K562 (cell line): Measurements from ENCODE around the gene ZNF679. TPM values are rescaled to one million over a fixed set of nuclear protein-coding genes. Genes with fewer than 3 reads are reported as not detected.

Experiments used
- DDX20 ChIP-seq: fragments of 450-650 bp; IDR thresholded peaks from 2 replicates; pipeline ENCODE4 v1.6.1; 2016; ENCODE audit warnings: missing genetic modification characterization, low read depth, mild to moderate bottlenecking, missing compliant biosample characterization, moderate library complexity
- GABPB1 ChIP-seq: sonication (generic); formaldehyde crosslinking; IDR thresholded peaks from 2 replicates; pipeline ENCODE4 v1.8.0; 2022; ENCODE audit warnings: mild to moderate bottlenecking, missing genetic modification reagents
- HCFC1 ChIP-seq: IDR thresholded peaks from 2 replicates; pipeline ENCODE4 v1.6.1; 2012; ENCODE audit warnings: low read depth, low read length, improper control_type of control experiment
- IRF2 ChIP-seq: sonication (generic); formaldehyde crosslinking; IDR thresholded peaks from 2 replicates; pipeline ENCODE4 v1.8.1; 2022; ENCODE audit warnings: mild to moderate bottlenecking, missing genetic modification reagents
- LCOR ChIP-seq: sonication (generic); formaldehyde crosslinking; IDR thresholded peaks from 2 replicates; pipeline ENCODE4 v1.8.0; 2022; ENCODE audit warnings: mild to moderate bottlenecking, missing genetic modification reagents
- RBBP5 ChIP-seq: fragments of 200-600 bp; sonication (generic); IDR thresholded peaks from 2 replicates; pipeline ENCODE4 v1.6.1; 2012; ENCODE audit warnings: borderline replicate concordance, mild to moderate bottlenecking, low read length, control low read depth, inconsistent platforms; ENCODE audit not compliant: insufficient read depth, poor library complexity, severe bottlenecking
- RBM22 ChIP-seq: fragments of 200-400 bp; formaldehyde crosslinking; IDR thresholded peaks from 2 replicates; pipeline ENCODE4 v1.6.1; 2018; ENCODE audit warnings: low read length, low read depth; ENCODE audit not compliant: poor library complexity, severe bottlenecking
- SP1 ChIP-seq: sonication (generic); formaldehyde crosslinking; IDR thresholded peaks from 2 replicates; pipeline ENCODE4 v1.8.1; 2022; ENCODE audit warnings: mild to moderate bottlenecking, missing genetic modification reagents
- TAF9B ChIP-seq: fragments of 450-650 bp; IDR thresholded peaks from 2 replicates; pipeline ENCODE4 v1.6.1; 2018; ENCODE audit warnings: mild to moderate bottlenecking; ENCODE audit not compliant: partially characterized antibody
- XRCC5 ChIP-seq: fragments of 200-400 bp; formaldehyde crosslinking; IDR thresholded peaks from 2 replicates; pipeline ENCODE4 v1.6.1; 2017; ENCODE audit warnings: low read depth, mild to moderate bottlenecking, low read length
- ZBTB1 ChIP-seq: sonication (generic); formaldehyde crosslinking; IDR thresholded peaks from 2 replicates; pipeline ENCODE4 v1.8.1; 2023; ENCODE audit warnings: missing genetic modification reagents, low read depth, mild to moderate bottlenecking, borderline replicate concordance
- ZNF124 ChIP-seq: sonication (generic); formaldehyde crosslinking; IDR thresholded peaks from 2 replicates; pipeline ENCODE4 v1.8.1; 2022; ENCODE audit warnings: missing genetic modification reagents
- ZNF184 ChIP-seq: sonication (generic); formaldehyde crosslinking; IDR thresholded peaks from 2 replicates; pipeline ENCODE4 v1.5.0; 2020; ENCODE audit warnings: missing genetic modification reagents
- ZNF507 ChIP-seq: conservative IDR thresholded peaks from 2 replicates; pipeline ENCODE4 v1.6.1; 2017; ENCODE audit warnings: missing genetic modification characterization, missing compliant biosample characterization
- ZNF584 ChIP-seq: fragments of 200-800 bp; sonication (Bioruptor generic); IDR thresholded peaks from 2 replicates; pipeline ENCODE4 v1.6.1; 2016; ENCODE audit warnings: low read depth, mild to moderate bottlenecking, missing genetic modification characterization, missing compliant biosample characterization
- polyA plus RNA-seq, 8 experiments: library from polyadenylated mRNA; depleted of rRNA in 4 of 8; stranded (reverse) in 5 of 8; unstranded in 3 of 8; fragments of >200 nt; fragmentation: Nextera tagmentation in 2 of 8; fragmentation: Illumina TruSeq in 1 of 8; extraction: Ambion mirVana in 2 of 8; extraction: Trizol in 1 of 8; gene quantifications; 2 replicates each; pipeline versions ENCODE4 v1.2.1 to v1.2.3, GENCODE V29; 2011 to 2014; ENCODE audit warnings: inconsistent platforms in 1 of 8, missing spikeins in 1 of 8
- total RNA-seq, 7 experiments: library from RNA; depleted of rRNA in 6 of 7; stranded (reverse); fragments of >200 nt in 6 of 7; fragmentation: Illumina TruSeq in 2 of 7; extraction: Trizol in 2 of 7; gene quantifications; 2 replicates each; pipeline versions ENCODE4 v1.2.1 to v1.2.3, GENCODE V29; 2011 to 2021; ENCODE audit warnings: low replicate concordance in 1 of 7
- TF ChIP-seq, protein P1 (sequence below): sonication (generic); formaldehyde crosslinking; IDR thresholded peaks from 2 replicates; pipeline ENCODE4 v1.4.0; 2020; ENCODE audit warnings: mild to moderate bottlenecking, missing genetic modification reagents
- TF ChIP-seq, protein P2 (sequence below): fragments of 450-650 bp; formaldehyde crosslinking; IDR thresholded peaks from 2 replicates; pipeline ENCODE4 v1.4.0; 2020; ENCODE audit warnings: mild to moderate bottlenecking
- TF ChIP-seq, protein P3 (sequence below), 2 experiments: fragments of 450-650 bp in 1 of 2; sonication (generic) in 1 of 2; formaldehyde crosslinking in 1 of 2; IDR thresholded peaks in 1 of 2; conservative IDR thresholded peaks in 1 of 2; 2 replicates each; pipeline versions ENCODE4 v1.6.1 to v1.8.1; 2016 to 2023; ENCODE audit warnings: mild to moderate bottlenecking in 2 of 2, moderate library complexity in 2 of 2, inconsistent platforms in 1 of 2, missing genetic modification reagents in 1 of 2
- TF ChIP-seq, protein P4 (sequence below): IDR thresholded peaks from 2 replicates; pipeline ENCODE4 v1.6.1; 2012; ENCODE audit warnings: low read depth, low read length, improper control_type of control experiment, borderline replicate concordance
- TF ChIP-seq, protein P5 (sequence below): sonication (generic); formaldehyde crosslinking; IDR thresholded peaks from 2 replicates; pipeline ENCODE4 v1.8.1; 2023; ENCODE audit warnings: mild to moderate bottlenecking, missing genetic modification reagents, moderate library complexity

Gene ZNF679
- total and polyA plus RNA-seq, 9 of the 15 experiments (the other 6 are each of a cell fraction or from before 2014, with no cell fraction given): not detected

DNA sequence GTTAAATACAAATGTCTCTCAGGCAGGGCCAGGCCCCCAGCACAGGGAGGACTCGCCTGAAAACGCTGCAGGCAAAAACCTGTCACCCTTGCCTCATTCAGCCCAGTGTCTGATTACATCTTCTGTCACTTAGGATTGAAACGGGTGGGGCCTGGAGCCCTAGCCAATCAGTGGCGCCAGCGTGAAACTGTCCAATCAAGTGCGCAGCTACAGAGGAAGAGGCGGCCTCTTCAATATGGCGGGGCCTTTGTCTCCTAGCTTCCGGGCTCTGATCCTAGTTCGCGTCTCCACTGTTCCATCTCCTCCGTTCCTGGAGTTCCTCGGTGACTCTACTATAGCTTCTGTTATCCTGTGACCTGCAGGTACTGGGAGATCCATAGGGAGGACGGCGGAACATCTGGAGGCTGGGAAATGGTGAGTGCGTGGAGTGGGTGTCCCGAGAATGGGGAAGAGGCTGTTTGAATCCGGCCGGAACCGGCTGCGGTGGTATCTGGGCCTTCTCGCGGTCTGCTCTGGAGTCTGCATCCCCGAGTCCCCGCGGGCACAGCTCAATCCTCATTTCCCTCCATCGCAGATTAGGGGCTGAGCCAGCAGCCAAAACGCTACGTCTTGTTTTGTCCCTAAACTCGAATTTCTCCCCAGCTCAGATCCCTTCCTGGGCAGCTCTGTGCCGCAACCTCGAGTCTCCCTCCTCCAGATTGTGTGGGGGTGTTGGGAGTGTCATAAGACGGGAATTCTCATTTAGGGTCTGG lies 85.6 kb downstream of the ZNF679 start, which contains the start of gene ZNF736 (continued):
- TF ChIP-seq, protein P1, sequence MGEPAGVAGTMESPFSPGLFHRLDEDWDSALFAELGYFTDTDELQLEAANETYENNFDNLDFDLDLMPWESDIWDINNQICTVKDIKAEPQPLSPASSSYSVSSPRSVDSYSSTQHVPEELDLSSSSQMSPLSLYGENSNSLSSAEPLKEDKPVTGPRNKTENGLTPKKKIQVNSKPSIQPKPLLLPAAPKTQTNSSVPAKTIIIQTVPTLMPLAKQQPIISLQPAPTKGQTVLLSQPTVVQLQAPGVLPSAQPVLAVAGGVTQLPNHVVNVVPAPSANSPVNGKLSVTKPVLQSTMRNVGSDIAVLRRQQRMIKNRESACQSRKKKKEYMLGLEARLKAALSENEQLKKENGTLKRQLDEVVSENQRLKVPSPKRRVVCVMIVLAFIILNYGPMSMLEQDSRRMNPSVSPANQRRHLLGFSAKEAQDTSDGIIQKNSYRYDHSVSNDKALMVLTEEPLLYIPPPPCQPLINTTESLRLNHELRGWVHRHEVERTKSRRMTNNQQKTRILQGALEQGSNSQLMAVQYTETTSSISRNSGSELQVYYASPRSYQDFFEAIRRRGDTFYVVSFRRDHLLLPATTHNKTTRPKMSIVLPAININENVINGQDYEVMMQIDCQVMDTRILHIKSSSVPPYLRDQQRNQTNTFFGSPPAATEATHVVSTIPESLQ (CRISPR knock-in tag): no peak
- TF ChIP-seq, protein P2, sequence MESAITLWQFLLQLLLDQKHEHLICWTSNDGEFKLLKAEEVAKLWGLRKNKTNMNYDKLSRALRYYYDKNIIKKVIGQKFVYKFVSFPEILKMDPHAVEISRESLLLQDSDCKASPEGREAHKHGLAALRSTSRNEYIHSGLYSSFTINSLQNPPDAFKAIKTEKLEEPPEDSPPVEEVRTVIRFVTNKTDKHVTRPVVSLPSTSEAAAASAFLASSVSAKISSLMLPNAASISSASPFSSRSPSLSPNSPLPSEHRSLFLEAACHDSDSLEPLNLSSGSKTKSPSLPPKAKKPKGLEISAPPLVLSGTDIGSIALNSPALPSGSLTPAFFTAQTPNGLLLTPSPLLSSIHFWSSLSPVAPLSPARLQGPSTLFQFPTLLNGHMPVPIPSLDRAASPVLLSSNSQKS (CRISPR knock-in tag): no peak
- TF ChIP-seq TAF9B (peak; percentile 87), ZBTB1 (no peak), GABPB1 (CRISPR knock-in tag) (peak; percentile 78), ZNF507 (tag) (no peak), SP1 (CRISPR knock-in tag) (0 out of 2 replicates have a peak, but pooled peaks have one; percentile 27), HCFC1 (no peak), ZNF184 (CRISPR knock-in tag) (no peak), ZNF124 (CRISPR knock-in tag) (no peak), DDX20 (tag) (no peak), LCOR (CRISPR knock-in tag) (peak; percentile 66; the same call in 1 of the 2 replicates), XRCC5 (no peak), RBBP5 (peak; percentile 58), ZNF584 (no peak), RBM22 (no peak), IRF2 (CRISPR knock-in tag) (no peak)
- TF ChIP-seq, protein P3, sequence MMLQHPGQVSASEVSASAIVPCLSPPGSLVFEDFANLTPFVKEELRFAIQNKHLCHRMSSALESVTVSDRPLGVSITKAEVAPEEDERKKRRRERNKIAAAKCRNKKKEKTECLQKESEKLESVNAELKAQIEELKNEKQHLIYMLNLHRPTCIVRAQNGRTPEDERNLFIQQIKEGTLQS (IDR thresholded peaks at IDR 0.05): peak; percentile 33; the same call in 1 of the 2 replicates
- TF ChIP-seq, protein P3 (CRISPR knock-in tag; conservative IDR thresholded peaks at IDR 0.05): no peak
- TF ChIP-seq, protein P4, sequence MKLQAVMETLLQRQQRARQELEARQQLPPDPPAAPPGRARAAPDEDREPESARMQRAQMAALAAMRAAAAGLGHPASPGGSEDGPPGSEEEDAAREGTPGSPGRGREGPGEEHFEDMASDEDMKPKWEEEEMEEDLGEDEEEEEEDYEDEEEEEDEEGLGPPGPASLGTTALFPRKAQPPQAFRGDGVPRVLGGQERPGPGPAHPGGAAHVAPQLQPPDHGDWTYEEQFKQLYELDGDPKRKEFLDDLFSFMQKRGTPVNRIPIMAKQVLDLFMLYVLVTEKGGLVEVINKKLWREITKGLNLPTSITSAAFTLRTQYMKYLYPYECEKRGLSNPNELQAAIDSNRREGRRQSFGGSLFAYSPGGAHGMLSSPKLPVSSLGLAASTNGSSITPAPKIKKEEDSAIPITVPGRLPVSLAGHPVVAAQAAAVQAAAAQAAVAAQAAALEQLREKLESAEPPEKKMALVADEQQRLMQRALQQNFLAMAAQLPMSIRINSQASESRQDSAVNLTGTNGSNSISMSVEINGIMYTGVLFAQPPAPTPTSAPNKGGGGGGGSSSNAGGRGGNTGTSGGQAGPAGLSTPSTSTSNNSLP: no peak
- TF ChIP-seq, protein P5, sequence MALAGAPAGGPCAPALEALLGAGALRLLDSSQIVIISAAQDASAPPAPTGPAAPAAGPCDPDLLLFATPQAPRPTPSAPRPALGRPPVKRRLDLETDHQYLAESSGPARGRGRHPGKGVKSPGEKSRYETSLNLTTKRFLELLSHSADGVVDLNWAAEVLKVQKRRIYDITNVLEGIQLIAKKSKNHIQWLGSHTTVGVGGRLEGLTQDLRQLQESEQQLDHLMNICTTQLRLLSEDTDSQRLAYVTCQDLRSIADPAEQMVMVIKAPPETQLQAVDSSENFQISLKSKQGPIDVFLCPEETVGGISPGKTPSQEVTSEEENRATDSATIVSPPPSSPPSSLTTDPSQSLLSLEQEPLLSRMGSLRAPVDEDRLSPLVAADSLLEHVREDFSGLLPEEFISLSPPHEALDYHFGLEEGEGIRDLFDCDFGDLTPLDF: no peak
